Eye (tissue), 1 donor: ENCODE data around the gene VPS39.

Experiments used
- DNase-seq: peaks from one replicate; pipeline ENCODE4 v3.0.0-alpha.2; 2015

Gene VPS39

DNA sequence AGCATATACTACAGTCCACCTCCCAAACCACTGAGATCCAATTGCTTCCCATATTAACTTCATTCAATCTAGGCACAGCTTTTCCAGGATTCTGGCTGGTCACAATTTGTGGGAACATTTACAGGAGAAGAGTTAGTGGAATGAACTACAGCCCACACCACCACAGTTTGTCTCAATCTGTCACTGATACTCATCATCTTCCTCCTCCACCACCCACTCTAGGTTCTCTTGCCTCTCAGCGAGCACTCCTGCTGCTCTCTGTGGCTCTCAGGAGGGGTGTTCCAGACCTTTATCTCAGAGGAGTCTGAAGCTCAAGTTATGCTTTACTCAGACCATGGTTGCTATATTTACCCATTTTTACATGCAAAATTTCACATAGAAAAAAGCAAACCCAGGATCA is 87.8 kb downstream of the VPS39 start:
- no peak for DNase-seq

GRCh38 chr15:42119446-42119760 is 88.7 kb downstream of the VPS39 start:
- no peak for DNase-seq

DNA sequence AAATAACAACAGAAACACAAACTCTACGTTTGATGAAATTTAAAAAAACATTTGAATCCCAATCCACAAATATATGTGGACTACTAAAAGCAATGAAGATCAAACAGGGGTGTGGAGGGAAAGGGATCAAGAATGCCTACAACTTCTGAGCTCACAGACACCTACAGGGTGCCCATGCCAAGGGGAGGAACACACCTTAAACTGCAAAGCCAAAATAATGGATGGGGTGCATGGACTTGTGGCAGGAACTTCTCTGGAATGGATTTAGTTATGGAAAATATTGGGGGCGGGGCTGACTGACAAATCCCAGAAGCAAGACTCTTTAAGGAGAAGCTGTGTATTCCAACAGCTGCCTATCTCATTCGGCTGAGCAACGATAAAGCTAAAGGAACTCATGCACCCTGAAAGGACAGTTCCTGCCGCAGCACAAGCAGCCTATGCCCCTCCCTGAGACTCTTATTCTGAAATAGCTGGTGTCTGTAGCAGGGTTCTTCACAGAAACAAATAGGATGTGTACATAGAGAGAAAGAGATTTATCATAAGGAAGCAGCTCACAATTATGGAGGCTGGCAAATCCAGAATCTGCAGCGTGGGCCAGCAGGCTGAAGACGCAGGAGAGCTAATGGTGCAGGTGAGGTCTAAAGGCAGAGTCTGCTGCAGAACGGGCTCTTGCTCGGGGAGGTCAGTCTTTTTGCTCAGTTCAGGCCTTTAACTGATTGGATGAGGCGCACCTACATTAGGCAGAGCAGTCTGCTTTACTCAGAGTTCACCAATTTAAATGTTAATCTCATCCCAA is 89.3 kb downstream of the VPS39 start:
- DNase-seq: peak; percentile 34

DNA sequence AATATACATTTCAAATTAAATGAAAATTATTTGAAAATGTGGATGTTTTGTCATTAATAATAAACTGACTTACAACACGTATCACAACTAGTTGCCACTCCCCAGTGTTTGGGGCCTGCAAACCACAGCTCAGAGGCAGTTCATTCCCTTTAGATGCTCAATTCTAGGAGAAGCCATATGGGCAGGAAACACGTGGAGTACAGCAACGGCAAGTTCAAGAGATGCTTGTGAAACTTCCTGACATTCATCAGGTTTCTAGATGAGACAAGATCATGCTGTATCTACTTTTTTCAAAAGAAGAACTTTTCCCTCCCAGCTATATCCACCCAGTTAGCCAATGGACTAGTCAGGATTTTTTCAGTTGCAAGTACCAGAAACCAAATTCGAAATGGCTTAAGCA is 96.2 kb downstream of the VPS39 start:
- no peak for DNase-seq

- no peak for DNase-seq
Observed at GRCh38 chr15:42110367-42110766, 97.7 kb downstream of the VPS39 start.

- DNase-seq: no peak
Observed at GRCh38 chr15:42108806-42109205, 99.3 kb downstream of the VPS39 start.
